HG03439 (cell line): Measurements from ENCODE around the gene TRMT44.
"Not testable (repeated sequence)": the region's sequence is repeated elsewhere in the genome, so short reads cannot be mapped to it uniquely, and the experiment has no call there.

Experiments
- ATAC-seq: cut with Tn5 transposase; IDR thresholded peaks from one replicate; pipeline ENCODE4 v1.9.1; 2021; ENCODE audit warnings: mild to moderate bottlenecking, moderate library complexity; ENCODE audit not compliant: unreplicated experiment

Gene TRMT44

DNA sequence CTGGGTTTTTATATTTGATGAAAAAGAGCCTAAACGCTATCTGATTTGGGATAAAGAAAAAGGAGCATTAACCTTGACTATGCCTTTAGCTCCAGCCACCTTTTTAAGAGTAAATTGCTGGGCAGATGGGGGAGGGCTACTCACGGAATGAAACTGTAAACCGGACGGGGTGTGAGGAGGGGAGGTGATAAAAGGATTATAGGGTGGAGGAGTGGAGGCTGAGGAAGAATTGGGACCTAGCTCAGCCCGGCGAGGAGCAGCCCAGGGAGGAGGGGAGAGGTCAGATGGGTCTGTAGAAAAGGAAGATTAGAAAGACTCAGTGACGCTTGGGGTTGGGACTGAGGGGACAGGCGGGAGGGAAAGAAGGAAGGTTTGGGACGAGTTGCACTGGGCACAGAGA, 46.1 kb downstream of the TRMT44 start:
- not testable (repeated sequence) for ATAC-seq

- ATAC-seq: no peak
Observed at GRCh38 chr4:8488791-8489369, 48.3 kb downstream of the TRMT44 start.

DNA sequence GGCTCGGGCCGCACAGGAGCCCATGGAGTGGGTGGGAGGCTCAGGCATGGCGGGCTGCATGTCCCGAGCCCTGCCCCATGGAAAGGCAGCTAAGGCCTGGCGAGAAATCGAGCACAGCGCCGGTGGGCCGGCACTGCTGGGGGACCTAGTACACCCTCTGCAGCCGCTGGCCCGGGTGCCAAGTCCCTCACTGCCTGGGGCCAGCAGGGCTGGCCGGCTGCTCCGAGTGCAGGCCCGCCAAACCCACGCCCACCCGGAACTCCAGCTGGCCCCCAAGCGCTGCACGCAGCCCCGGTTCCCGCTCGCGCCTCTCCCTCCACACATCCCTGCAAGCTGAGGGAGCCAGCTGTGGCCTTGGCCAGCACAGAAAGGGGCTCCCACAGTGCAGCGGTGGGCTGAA, 50.9 kb downstream of the TRMT44 start:
- not testable (repeated sequence) for ATAC-seq

- no peak for ATAC-seq
Observed at GRCh38 chr4:8492174-8492573, 51.6 kb downstream of the TRMT44 start.

GRCh38 chr4:8493484-8493883, 52.9 kb downstream of the TRMT44 start:
- no peak for ATAC-seq

GRCh38 chr4:8494218-8494617, 53.6 kb downstream of the TRMT44 start:
- no peak for ATAC-seq

DNA sequence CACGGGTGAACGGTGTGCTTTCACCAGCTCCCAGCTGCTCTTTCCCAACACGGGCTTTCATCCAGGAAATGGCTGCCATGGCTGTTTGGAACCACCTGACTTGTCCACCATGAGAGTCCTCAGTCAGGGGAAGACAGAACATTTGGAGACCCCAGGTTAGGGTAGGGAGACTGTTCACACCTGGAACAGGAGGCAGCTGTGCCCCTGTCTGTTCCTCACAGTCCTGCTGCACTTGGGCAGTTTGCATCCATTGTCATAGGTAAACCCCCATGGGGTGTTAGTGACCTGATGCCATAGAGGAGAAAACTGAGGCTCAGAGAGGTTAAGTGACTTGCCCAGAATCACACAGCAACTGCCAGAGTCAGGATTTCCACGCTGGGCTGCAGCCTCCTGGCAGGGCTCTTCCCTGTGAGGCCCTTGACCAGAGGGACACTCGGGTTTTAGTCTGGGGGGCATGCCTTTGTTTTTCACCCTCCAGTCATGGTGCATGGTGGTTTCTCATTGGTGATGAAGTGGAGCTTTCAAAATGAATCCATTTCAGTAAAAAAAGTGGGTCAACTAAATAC, 54.5 kb downstream of the TRMT44 start:
- no peak for ATAC-seq

GRCh38 chr4:8495803-8496202, 55.2 kb downstream of the TRMT44 start:
- no peak for ATAC-seq

GRCh38 chr4:8497762-8498161, 57.2 kb downstream of the TRMT44 start:
- no peak for ATAC-seq

DNA sequence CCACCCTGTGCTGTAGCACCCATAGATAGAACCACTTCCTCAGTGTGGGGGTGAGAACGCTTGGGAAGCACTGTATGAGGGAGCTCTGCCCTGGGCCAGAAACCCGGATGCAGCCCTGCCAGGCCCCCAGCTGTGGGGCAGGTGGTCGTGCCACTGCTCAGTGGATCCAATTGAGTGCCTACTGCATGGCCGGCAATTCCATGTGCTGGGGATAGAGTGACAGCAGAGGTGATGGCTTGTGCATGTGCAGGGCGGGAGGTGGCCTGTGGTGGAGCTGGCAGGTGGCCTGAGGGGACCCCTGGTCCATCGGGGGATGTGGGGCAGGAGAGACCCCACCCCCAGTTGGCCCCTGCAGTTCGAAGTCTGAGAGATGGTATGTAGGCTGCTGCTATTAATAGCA, 60.4 kb downstream of the TRMT44 start:
- no peak for ATAC-seq

DNA sequence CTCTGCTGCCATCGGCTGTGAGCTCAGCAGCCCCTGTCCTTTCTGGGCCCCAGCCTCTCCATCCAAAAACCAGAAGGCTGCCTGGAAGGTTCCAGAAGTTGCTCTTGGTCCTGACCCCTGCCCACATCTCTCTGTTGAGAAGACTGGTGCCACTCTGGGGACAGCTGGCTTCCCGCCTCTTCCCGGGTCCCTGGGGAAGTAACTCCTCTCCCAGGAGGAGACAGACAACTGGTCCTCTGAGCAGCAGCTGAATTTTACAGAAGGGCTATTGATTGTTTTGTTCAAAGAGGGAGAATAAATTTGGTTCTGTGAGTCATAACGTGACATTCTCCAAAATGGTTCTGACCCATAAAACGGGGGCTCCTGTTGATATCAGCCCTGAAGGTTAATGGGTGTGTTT, 61.2 kb downstream of the TRMT44 start:
- ATAC-seq: no peak

DNA sequence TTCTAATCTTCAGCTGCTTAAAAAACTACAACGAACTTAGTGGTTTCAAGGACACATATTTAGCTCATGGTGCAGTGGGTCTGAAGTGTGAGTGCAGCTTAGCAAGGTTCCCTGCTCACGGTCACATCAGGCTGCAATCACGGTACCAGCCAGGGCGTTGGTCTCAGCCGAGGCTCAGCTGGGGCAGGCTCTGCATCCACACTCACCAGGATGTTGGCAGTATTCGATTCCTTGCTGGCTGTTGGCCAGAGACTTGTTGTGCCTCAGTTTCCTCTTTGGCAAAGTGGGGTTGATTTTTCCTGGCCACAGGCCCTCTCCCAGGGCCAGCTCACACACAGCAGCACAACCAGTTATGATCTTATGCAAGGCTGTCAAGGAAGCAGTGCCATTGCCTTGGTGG, 61.8 kb downstream of the TRMT44 start:
- no peak for ATAC-seq

DNA sequence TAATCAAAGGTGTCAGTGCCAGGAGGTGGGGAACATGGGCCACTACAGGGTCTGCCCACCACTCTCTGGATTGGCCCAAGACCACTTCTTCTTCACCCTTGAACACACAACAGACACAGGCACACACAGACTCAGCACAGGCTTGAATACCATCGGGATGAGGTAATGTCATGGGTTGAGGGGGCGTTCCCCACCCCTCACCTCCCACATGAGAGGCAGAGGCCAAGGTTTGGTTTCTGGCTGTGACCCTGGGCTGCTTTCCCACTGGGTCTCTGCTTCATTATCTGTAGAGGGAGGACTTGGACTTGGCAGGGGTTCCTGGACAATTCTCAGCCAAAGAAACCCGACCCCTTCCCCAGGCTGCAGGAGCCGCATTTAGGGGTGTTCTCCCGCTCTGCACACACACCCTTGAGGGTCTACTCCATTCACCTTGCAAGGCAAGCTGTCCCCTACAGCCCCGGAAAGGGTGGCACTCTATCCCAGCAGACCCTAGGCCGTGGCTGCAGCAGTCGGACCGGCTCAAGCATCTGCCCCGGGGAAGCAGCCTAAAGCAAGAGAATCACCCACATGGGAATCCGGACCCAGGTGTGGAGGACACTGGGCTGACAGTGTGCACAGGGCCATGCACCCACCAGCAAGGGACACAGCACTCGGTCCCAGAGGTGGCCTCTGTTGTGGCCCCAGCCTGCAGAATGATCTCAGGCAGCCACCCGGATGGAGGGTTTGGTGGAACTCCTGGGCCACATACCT, 62.4 kb downstream of the TRMT44 start:
- no peak for ATAC-seq

DNA sequence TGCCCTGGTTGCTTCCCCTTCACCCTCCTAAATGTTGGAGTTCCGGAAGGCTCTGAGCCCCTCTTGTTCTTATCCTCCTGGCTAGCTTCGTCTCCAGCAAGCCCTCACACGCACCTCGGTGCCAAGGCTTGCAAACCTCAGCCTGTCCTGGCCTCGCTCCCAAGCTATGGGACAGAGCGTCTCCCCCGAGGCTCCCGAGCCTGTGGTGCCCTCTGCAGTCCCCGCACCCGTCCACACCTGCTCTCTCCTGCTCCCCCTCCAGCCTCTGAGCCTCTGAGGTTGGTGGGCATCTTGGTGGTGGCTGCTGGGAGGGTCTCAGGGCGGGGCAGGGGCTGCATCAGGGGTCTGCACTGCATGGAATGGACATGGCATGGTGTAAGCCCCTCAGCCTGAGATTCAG, 63.2 kb downstream of the TRMT44 start:
- no peak for ATAC-seq

DNA sequence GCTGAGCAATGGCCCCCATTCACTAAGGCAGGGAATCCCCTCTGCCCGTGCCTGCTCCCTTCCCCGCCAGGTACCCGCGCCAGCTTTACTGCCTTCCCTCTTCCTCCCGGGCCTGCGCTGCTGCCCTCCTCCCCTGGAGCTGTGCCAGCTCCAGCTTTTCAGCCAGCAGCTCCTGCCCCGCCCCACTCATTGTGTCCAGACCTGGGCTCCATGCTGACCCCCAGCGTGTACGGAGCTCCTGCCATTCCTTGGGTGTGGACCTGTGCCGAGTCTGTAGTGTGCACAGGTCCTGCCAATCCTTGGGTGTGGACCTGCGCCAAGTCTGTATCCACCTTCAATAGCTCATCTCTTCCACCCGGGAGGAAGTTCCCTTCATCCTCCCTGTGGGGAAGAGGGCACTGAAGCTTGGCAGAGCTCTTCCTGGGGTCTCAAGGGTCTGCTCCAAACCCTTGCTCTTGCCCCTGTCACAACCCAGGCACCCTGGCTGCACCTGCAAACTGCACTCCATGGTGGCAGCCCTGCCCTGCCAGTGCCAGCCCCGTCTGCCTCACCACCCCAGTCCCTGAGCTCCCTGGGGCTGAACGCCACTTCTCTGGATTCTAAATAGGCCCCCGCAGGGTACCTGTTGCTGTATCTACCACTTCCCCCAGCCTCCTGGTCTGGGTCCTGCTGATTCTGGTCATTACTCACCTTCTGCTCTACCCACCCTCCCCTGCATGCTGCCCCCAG, 63.9 kb downstream of the TRMT44 start:
- no peak for ATAC-seq

GRCh38 chr4:8505229-8505628, 64.7 kb downstream of the TRMT44 start:
- no peak for ATAC-seq

DNA sequence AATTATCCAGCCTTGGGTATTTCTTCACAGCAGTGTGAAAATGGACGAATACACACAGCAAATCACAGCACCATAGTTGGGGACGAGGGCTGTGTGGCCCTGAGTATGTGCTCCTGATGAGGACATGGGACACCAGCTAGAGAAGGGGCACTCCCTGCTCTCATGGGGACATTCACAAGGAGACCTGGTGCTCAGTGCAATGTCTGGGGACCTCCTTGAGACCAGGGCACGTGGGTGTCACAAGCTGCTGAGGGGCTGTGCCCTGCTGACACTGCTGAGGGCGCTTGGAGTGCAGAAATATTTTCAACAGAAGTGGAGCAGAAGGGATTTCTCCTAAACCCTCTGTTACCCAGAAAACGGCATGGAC, 65.4 kb downstream of the TRMT44 start:
- no peak for ATAC-seq

DNA sequence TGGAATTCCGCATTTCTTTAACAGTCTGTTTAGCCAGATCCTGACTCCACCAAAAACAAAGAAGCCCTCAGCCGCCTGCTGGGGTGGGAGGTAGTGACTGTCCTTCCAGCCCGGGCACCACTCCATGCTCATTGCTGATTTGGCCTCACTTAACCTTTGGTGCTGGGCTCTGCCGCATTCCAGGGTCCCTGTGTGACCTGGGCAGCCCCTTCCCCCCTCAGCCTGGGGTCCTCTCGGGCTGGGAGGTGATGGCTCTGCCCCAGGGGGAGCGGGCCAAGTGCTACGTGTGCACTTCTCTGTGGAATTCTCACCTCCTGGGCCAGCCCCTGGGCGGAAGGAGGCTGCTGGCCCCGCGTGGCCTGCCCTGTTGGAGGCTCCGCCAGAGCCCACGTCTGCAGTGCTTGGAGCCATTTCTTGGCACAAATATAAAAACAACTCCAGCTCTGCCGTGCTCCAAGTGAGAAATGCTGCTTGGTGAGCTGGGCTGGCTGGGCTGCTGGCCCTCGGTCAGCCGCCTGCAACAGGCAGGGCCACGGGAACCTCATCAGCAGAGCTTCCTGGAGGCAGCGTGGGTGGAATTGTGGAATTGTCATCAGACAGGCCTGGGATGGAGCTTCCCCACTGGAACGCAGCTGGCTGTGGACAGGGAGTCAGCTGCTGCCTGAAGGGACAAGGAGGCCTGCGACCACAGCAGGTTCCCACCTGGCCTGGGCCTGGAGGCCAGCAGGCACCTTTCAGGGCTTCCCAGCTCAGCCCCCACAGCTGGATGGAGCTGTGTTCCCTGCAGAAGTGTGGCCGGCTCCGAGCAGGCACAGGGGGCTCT, 66.0 kb downstream of the TRMT44 start:
- no peak for ATAC-seq

DNA sequence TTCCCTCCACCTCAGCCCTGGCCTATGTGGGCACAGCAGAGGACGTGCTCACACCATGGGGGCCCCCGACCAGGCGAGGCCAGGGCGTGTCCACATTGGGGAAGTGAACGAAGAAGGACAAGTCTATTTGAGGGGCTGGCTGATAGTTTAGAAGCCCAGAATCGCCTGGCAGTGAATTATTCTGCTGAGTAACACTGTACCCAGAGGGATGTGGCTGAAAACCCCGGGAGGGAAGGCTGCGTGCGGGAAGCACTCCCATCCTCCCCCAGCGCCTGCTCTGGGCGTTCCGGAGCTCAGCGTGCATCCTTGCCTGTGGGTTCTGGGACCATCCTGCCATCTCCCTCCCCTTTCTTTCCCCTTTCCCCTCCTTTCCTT, 66.6 kb downstream of the TRMT44 start:
- no peak for ATAC-seq

GRCh38 chr4:8507624-8508023, 67.0 kb downstream of the TRMT44 start:
- no peak for ATAC-seq

DNA sequence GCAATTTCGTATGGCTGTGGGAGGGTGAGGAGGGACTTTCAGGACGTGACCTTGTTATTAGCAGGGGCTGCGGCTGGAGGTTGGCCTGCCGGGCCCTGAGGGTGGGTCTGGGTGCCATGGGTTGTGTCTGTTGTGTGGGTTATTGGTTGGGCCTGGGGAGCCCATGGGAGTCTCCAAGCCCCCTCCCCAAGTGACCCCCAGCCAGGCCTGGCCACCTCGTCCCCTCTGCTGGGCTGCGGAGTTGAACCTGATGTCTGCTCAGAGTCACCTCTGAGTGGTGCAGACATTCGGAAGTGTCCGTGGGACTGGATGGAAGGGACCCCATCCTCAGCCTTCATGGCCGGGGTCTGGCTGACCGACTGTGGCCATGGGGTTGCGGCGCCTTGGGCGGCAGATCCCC, 67.7 kb downstream of the TRMT44 start:
- ATAC-seq: no peak
